Mesendoderm (in vitro differentiated cells): ENCODE results near the gene ABCA7.
A peak's percentile ranks its signal among the peaks of the same experiment; 100 is the strongest.

Experiments used
- DNase-seq: peaks from one replicate; pipeline ENCODE4 v3.0.0; 2013
- H2AK5ac ChIP-seq: 2 replicates; pipeline ENCODE4 v1.6.1; 2013; ENCODE audit warnings: low read length, inconsistent platforms
- H2BK120ac ChIP-seq: 2 replicates; pipeline ENCODE4 v1.6.1; 2013; ENCODE audit warnings: low read depth, mild to moderate bottlenecking, low read length, moderate library complexity, mixed read lengths
- H2BK15ac ChIP-seq: replicated peaks from 2 replicates; pipeline ENCODE4 v1.6.1; 2013; ENCODE audit warnings: low read depth, mild to moderate bottlenecking, moderate library complexity
- H2BK5ac ChIP-seq: 2 replicates; pipeline ENCODE4 v1.6.1; 2013; ENCODE audit warnings: low read length, inconsistent platforms
- H3K18ac ChIP-seq: 2 replicates; pipeline ENCODE4 v1.6.1; 2013; ENCODE audit warnings: mild to moderate bottlenecking, low read length, mixed read lengths
- H3K23ac ChIP-seq: one replicate; pipeline ENCODE4 v1.6.1; 2013; ENCODE audit warnings: low read length
- H3K27ac ChIP-seq: 2 replicates; pipeline ENCODE4 v1.5.1; 2013; ENCODE audit warnings: low read depth, mild to moderate bottlenecking, inconsistent platforms, low read length, moderate library complexity
- H3K27me3 ChIP-seq: 2 replicates; pipeline ENCODE4 v1.6.1; 2013; ENCODE audit warnings: low read length, control low read depth, mild to moderate bottlenecking, inconsistent platforms; ENCODE audit not compliant: insufficient read depth, poor library complexity
- H3K36me3 ChIP-seq: 2 replicates; pipeline ENCODE4 v1.6.1; 2013; ENCODE audit warnings: low read length, inconsistent platforms; ENCODE audit not compliant: control insufficient read depth, insufficient read depth
- H3K4ac ChIP-seq: one replicate; pipeline ENCODE4 v1.6.1; 2013; ENCODE audit warnings: low read depth, mild to moderate bottlenecking, low read length, moderate library complexity
- H3K4me1 ChIP-seq: 2 replicates; pipeline ENCODE4 v1.6.1; 2013; ENCODE audit warnings: low read depth, low read length, inconsistent platforms; ENCODE audit not compliant: control insufficient read depth
- H3K4me2 ChIP-seq: 2 replicates; pipeline ENCODE4 v1.6.1; 2013; ENCODE audit warnings: low read length
- H3K4me3 ChIP-seq: 2 replicates; pipeline ENCODE4 v1.5.1; 2013; ENCODE audit warnings: mild to moderate bottlenecking, low read length
- H3K56ac ChIP-seq: one replicate; pipeline ENCODE4 v1.6.1; 2013; ENCODE audit warnings: low read length
- H3K79me1 ChIP-seq: 2 replicates; pipeline ENCODE4 v1.6.1; 2013; ENCODE audit warnings: low read length, inconsistent platforms
- H3K79me2 ChIP-seq: 2 replicates; pipeline ENCODE4 v1.6.1; 2013; ENCODE audit warnings: mild to moderate bottlenecking, low read length; ENCODE audit not compliant: control insufficient read depth, insufficient read depth
- H3K9ac ChIP-seq: 2 replicates; pipeline ENCODE4 v1.6.1; 2013; ENCODE audit warnings: low read length, inconsistent platforms
- H4K5ac ChIP-seq: one replicate; pipeline ENCODE4 v1.6.1; 2013; ENCODE audit warnings: low read length
- H4K8ac ChIP-seq: one replicate; pipeline ENCODE4 v1.6.1; 2013; ENCODE audit warnings: low read depth, mild to moderate bottlenecking, control low read depth, low read length, moderate library complexity
- WGBS: extraction: QIAGEN DNeasy Blood & Tissue Kit; methylation state at CpG from one replicate; pipeline ENCODE4 v1.1.7; 2013; ENCODE audit warnings: low lambda C conversion rate, missing lambda C conversion rate; ENCODE audit not compliant: insufficient coverage; ENCODE audit errors: extremely low coverage; 5-methylcytosine and 5-hydroxymethylcytosine counted together

Gene ABCA7

DNA sequence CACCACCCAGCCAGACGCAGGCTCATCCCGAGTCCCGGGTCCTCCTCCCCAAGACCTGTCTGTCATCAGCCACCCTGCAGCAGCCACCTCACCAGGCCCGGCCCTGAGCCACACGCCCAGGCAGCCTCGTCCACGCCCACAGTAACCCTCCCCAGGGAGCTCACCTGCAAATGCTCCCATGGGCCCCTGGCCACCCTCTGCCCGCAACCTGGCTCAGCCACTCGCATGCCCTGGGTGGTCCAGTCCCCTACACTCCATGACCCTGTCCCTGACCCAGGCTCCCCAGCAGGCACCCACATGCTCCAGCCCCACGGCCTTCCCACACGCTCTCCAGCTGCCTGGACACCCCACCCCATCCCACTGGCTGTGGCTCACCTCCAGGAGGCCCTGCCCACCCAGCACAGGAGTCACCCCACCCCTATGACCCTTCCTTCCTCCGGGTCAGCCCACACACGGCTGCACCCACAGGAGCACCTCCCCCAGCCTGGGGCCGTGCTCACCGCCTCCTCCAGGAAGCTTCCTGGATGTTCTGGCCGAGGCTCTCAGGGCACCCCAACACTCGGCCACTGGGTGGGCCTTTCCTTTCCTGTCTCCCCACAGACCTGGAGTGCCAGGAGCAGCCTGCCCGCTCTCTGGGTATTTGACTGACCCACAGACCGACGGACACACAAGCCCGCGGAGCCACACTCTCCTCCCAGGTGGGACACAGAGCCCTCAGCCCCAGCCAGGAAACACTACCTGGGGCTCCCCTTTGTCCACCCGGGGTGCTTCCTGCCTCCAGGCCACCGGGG is 22.6 kb upstream of the ABCA7 start:
- no peak overlapping the region for H2BK5ac ChIP-seq
- H3K4ac ChIP-seq, result no peak overlapping the region
- no peak overlapping the region for H2BK15ac ChIP-seq
- H3K9ac ChIP-seq, result peak overlapping the region; percentile 26
- H3K56ac ChIP-seq, result peak overlapping the region; percentile 67
- H3K79me1 ChIP-seq, result peaks cover 34% of the 10 kb centered on the region
- H2AK5ac ChIP-seq, result no peak overlapping the region
- H2BK120ac ChIP-seq, result no peak overlapping the region
- H3K4me3 ChIP-seq, result no peak overlapping the region
- no peaks in the 10 kb centered on the region for H3K27me3 ChIP-seq
- H3K27ac ChIP-seq, result no peak overlapping the region
- peaks cover 68% of the 10 kb centered on the region for H3K79me2 ChIP-seq
- no CpG with 5 or more reads among the region's 24 CpGs for WGBS
- H3K36me3 ChIP-seq, result peaks cover 2% of the 10 kb centered on the region
- H4K5ac ChIP-seq, result no peak overlapping the region
- H4K8ac ChIP-seq, result no peak overlapping the region
- no peak overlapping the region for H3K23ac ChIP-seq
- peaks cover 6% of the 10 kb centered on the region for H3K4me1 ChIP-seq
- DNase-seq, result no peak
- H3K4me2 ChIP-seq, result no peak overlapping the region
- H3K18ac ChIP-seq, result no peak overlapping the region

DNA sequence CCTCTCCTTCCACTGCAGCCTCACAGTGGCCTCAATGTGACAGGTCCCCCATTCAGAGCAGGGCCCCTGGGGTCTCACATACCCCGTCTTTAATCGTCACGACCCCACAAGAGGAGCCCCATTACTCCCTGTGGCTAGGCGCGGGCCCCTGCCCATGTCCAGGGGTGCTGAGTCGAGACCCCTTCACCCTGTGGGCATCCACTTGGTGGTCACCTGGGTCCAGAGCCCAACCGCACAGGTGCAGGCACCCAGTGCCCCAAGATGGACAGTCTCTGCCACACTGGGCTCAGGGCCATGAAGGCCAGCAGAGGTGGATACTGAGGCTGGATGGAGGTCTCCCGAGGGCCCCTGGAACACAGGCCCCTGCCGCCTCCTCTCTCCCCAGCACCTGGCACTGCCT is 22.0 kb upstream of the ABCA7 start:
- no peak overlapping the region for H3K4me3 ChIP-seq
- H2BK5ac ChIP-seq, result no peak overlapping the region
- H3K9ac ChIP-seq, result no peak overlapping the region
- no peak overlapping the region for H3K4me2 ChIP-seq
- H3K27ac ChIP-seq, result no peak overlapping the region
- H2AK5ac ChIP-seq, result no peak overlapping the region
- no peaks in the 10 kb centered on the region for H3K27me3 ChIP-seq
- H3K36me3 ChIP-seq, result peaks cover 2% of the 10 kb centered on the region
- H3K23ac ChIP-seq, result no peak overlapping the region
- DNase-seq, result no peak
- WGBS, result no CpG with 5 or more reads among the region's 9 CpGs
- H3K18ac ChIP-seq, result no peak overlapping the region
- H3K79me1 ChIP-seq, result peaks cover 34% of the 10 kb centered on the region
- H2BK120ac ChIP-seq, result no peak overlapping the region
- no peak overlapping the region for H3K56ac ChIP-seq
- peaks cover 68% of the 10 kb centered on the region for H3K79me2 ChIP-seq
- no peak overlapping the region for H2BK15ac ChIP-seq
- peaks cover 6% of the 10 kb centered on the region for H3K4me1 ChIP-seq
- H3K4ac ChIP-seq, result no peak overlapping the region
- no peak overlapping the region for H4K5ac ChIP-seq
- H4K8ac ChIP-seq, result no peak overlapping the region

DNA sequence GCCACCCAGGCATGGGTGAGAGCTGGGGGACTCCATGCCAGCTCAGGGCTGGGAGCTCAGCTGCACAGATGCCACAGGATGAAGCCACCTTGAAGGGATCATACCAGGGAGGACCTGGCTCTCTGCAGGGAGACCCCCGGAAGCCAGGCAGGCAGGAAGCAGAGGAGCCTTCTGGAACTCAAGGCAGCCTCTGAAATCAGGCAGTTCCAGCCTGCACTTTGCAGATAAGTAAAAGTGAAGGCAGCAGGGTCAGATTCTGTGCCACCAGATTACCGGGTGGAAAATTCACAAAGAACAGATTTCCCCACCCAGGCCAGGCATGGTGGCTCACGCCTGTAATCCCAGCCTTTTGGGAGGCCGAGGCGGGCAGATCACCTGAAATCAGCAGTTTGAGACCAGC is 21.5 kb upstream of the ABCA7 start:
- no peaks in the 10 kb centered on the region for H3K36me3 ChIP-seq
- H2AK5ac ChIP-seq, result no peak overlapping the region
- no peak overlapping the region for H2BK15ac ChIP-seq
- no peaks in the 10 kb centered on the region for H3K27me3 ChIP-seq
- no peak overlapping the region for H3K27ac ChIP-seq
- WGBS, result no CpG with 5 or more reads among the region's 5 CpGs
- peak overlapping the region; percentile 24 for H3K9ac ChIP-seq
- no peak overlapping the region for H3K56ac ChIP-seq
- no peak overlapping the region for H4K8ac ChIP-seq
- no peak overlapping the region for H2BK5ac ChIP-seq
- no peak overlapping the region for H2BK120ac ChIP-seq
- no peak overlapping the region for H3K4ac ChIP-seq
- H3K4me1 ChIP-seq, result peaks cover 6% of the 10 kb centered on the region
- H3K4me2 ChIP-seq, result no peak overlapping the region
- H3K79me2 ChIP-seq, result peaks cover 68% of the 10 kb centered on the region
- H4K5ac ChIP-seq, result no peak overlapping the region
- H3K4me3 ChIP-seq, result no peak overlapping the region
- DNase-seq, result no peak
- H3K79me1 ChIP-seq, result peaks cover 31% of the 10 kb centered on the region
- H3K18ac ChIP-seq, result no peak overlapping the region
- H3K23ac ChIP-seq, result no peak overlapping the region

DNA sequence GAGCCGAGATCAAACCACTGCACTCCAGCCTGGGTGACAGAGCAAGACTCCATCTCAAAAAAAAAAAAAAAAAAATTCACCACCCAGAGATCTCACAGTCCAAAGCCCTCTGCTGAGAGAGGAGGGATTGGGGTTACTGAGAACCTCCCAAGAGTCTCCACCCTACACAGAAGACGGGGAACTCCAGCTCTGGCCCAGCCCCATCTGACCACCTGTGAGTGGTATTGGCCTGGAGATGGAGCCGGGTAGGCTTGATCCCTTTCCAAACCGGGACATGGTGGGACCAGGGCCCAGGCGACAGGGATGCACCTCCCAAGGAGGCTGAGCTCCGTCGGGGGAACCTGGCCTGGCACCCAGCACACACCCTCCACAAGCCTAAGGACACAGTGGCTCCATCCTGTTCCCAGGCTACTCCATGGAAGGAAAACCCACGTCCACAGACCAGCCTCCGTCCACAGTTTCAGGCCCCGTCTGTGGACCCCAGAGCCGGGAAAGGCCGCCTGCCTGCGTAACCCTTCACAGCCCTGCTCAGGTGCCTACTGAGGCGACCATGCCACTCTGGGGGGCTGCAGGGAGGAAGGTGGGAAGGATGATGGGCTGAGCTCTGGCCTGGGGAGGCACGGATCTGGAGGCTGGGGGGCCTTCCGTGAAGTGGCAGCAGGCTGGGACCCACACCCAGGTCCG is 20.8 kb upstream of the ABCA7 start:
- DNase-seq, result no peak
- no peak overlapping the region for H2BK120ac ChIP-seq
- H3K27ac ChIP-seq, result no peak overlapping the region
- no CpG with 5 or more reads among the region's 17 CpGs for WGBS
- no peak overlapping the region for H4K5ac ChIP-seq
- H2BK5ac ChIP-seq, result no peak overlapping the region
- H3K79me2 ChIP-seq, result peaks cover 65% of the 10 kb centered on the region
- H3K56ac ChIP-seq, result peak overlapping the region; percentile 96
- H3K4ac ChIP-seq, result no peak overlapping the region
- no peak overlapping the region for H2BK15ac ChIP-seq
- H3K36me3 ChIP-seq, result no peaks in the 10 kb centered on the region
- no peak overlapping the region for H3K18ac ChIP-seq
- no peaks in the 10 kb centered on the region for H3K27me3 ChIP-seq
- no peak overlapping the region for H3K4me3 ChIP-seq
- peaks cover 29% of the 10 kb centered on the region for H3K79me1 ChIP-seq
- peaks cover 6% of the 10 kb centered on the region for H3K4me1 ChIP-seq
- H4K8ac ChIP-seq, result no peak overlapping the region
- no peak overlapping the region for H2AK5ac ChIP-seq
- no peak overlapping the region for H3K4me2 ChIP-seq
- no peak overlapping the region for H3K23ac ChIP-seq
- H3K9ac ChIP-seq, result peak overlapping the region; percentile 87

DNA sequence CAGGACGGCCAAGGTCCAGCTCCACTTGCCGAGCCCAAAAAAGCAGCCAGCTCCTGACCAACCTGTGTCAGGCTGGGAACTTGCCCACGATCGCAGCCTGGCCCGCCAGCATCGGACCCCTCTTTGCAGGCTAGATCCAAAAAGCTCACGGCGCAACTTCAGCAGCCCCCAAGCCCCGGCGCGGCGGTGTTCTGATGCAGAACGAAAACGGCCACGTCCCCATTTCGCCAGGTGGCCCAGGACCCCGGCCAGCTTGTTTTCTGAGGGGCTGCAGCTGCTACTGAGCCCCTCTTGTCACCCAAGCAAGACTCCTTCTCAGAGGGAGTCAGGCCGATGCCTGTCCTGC is 20.3 kb upstream of the ABCA7 start:
- H4K8ac ChIP-seq, result no peak overlapping the region
- H2BK15ac ChIP-seq, result no peak overlapping the region
- no peak overlapping the region for H3K23ac ChIP-seq
- H3K9ac ChIP-seq, result peak overlapping the region; percentile 87
- no peak overlapping the region for H2BK120ac ChIP-seq
- peak overlapping the region; percentile 85 for H3K4me2 ChIP-seq
- no peak overlapping the region for H4K5ac ChIP-seq
- no peak overlapping the region for H3K27ac ChIP-seq
- peaks cover 61% of the 10 kb centered on the region for H3K79me2 ChIP-seq
- H3K36me3 ChIP-seq, result no peaks in the 10 kb centered on the region
- no peak overlapping the region for H3K18ac ChIP-seq
- no peak for DNase-seq
- H3K56ac ChIP-seq, result peak overlapping the region; percentile 96
- H3K4me3 ChIP-seq, result peak overlapping the region; percentile 77
- no CpG with 5 or more reads among the region's 18 CpGs for WGBS
- H2AK5ac ChIP-seq, result no peak overlapping the region
- H3K27me3 ChIP-seq, result no peaks in the 10 kb centered on the region
- no peak overlapping the region for H2BK5ac ChIP-seq
- H3K79me1 ChIP-seq, result peaks cover 26% of the 10 kb centered on the region
- peaks cover 6% of the 10 kb centered on the region for H3K4me1 ChIP-seq
- no peak overlapping the region for H3K4ac ChIP-seq
